HEK293 (cell line): ENCODE results near the gene MYRIP.

Source experiments
- CTCF ChIA-PET: fragments of 350-600 bp; formaldehyde crosslinking; extraction: SDS; loops from one replicate; lab custom pipeline; 2021; ENCODE audit warnings: antibody characterized with exemption; lab: Yijun Ruan, JAX
- POLR2A ChIA-PET: fragments of 300-600 bp; formaldehyde crosslinking; extraction: SDS; loops from one replicate; lab custom pipeline; 2020; ENCODE audit warnings: antibody characterized with exemption, inconsistent platforms; lab: Yijun Ruan, JAX
- H3K27ac ChIP-seq: fragments of 200-500 bp; sonication (Bioruptor generic); 2 replicates; pipeline ENCODE4 v1.5.1; 2014; ENCODE audit warnings: low read depth, low read length, control low read depth, inconsistent platforms; ENCODE audit errors: extremely low read depth
- H3K36me3 ChIP-seq, 2 experiments: fragments of 200-500 bp in 1 of 2; sonication (Bioruptor generic) in 1 of 2; 1 replicate in 1 of 2; 2 replicates in 1 of 2; pipeline ENCODE4 v1.5.1; 2014 to 2017; ENCODE audit warnings: inconsistent platforms in 2 of 2, low read length in 2 of 2; ENCODE audit not compliant: control insufficient read depth in 2 of 2, insufficient read depth in 1 of 2
- H3K4me1 ChIP-seq: fragments of 200-500 bp; sonication (Bioruptor generic); 2 replicates; pipeline ENCODE4 v1.5.1; 2014; ENCODE audit warnings: mild to moderate bottlenecking, low read length, inconsistent platforms; ENCODE audit not compliant: control insufficient read depth, insufficient read depth
- H3K4me3 ChIP-seq: 2 replicates; pipeline ENCODE4 v1.5.1; 2011; ENCODE audit warnings: low read depth, mild to moderate bottlenecking, control low read depth, low read length, moderate library complexity
- H3K9me3 ChIP-seq: fragments of 200-500 bp; sonication (Bioruptor generic); 2 replicates; pipeline ENCODE4 v1.5.1; 2014; ENCODE audit warnings: low read depth, low read length, inconsistent platforms; ENCODE audit not compliant: control insufficient read depth, insufficient read depth
- BCL11A ChIP-seq: fragments of 450-650 bp; formaldehyde crosslinking; IDR thresholded peaks from 2 replicates; pipeline ENCODE4 v1.5.1; 2016; ENCODE audit warnings: low read depth, missing biosample characterization, missing genetic modification characterization
- BCL11B ChIP-seq: fragments of 450-650 bp; formaldehyde crosslinking; IDR thresholded peaks from 2 replicates; pipeline ENCODE4 v1.5.1; 2016; ENCODE audit warnings: low read depth, missing biosample characterization, missing genetic modification characterization
- GLIS2 ChIP-seq: fragments of 450-650 bp; formaldehyde crosslinking; IDR thresholded peaks from 2 replicates; pipeline ENCODE4 v1.5.1; 2016; ENCODE audit warnings: missing biosample characterization, missing genetic modification characterization
- HIC1 ChIP-seq: fragments of 450-650 bp; formaldehyde crosslinking; IDR thresholded peaks from 2 replicates; pipeline ENCODE4 v1.5.1; 2016; ENCODE audit warnings: missing biosample characterization, missing genetic modification characterization
- KLF17 ChIP-seq: fragments of 450-650 bp; formaldehyde crosslinking; IDR thresholded peaks from 2 replicates; pipeline ENCODE4 v1.5.1; 2016; ENCODE audit warnings: missing biosample characterization, missing genetic modification characterization
- KLF9 ChIP-seq: fragments of 450-650 bp; formaldehyde crosslinking; IDR thresholded peaks from 2 replicates; pipeline ENCODE4 v1.5.1; 2016; ENCODE audit warnings: missing biosample characterization, missing genetic modification characterization, low read depth
- OVOL3 ChIP-seq: fragments of 450-650 bp; formaldehyde crosslinking; IDR thresholded peaks from 2 replicates; pipeline ENCODE4 v1.5.1; 2016; ENCODE audit warnings: missing biosample characterization, missing genetic modification characterization
- PBX3 ChIP-seq: sonication (generic); formaldehyde crosslinking; IDR thresholded peaks from 2 replicates; pipeline ENCODE4 v1.8.1; 2022; ENCODE audit warnings: mild to moderate bottlenecking, moderate library complexity, missing genetic modification reagents
- SALL2 ChIP-seq: fragments of 450-650 bp; formaldehyde crosslinking; IDR thresholded peaks from 2 replicates; pipeline ENCODE4 v1.5.0; 2017; ENCODE audit warnings: missing biosample characterization, mild to moderate bottlenecking, missing genetic modification characterization, borderline replicate concordance
- SETDB1 ChIP-seq: IDR thresholded peaks from one replicate; pipeline ENCODE4 v1.6.1; 2017; ENCODE audit warnings: mild to moderate bottlenecking, low read length, moderate library complexity, mixed read lengths; ENCODE audit not compliant: insufficient read length
- SP7 ChIP-seq: fragments of 450-650 bp; formaldehyde crosslinking; IDR thresholded peaks from 2 replicates; pipeline ENCODE4 v1.5.1; 2016; ENCODE audit warnings: missing biosample characterization, missing genetic modification characterization
- ZBTB48 ChIP-seq: fragments of 450-650 bp; formaldehyde crosslinking; IDR thresholded peaks from 2 replicates; pipeline ENCODE4 v1.5.1; 2016; ENCODE audit warnings: missing biosample characterization, missing genetic modification characterization
- ZBTB6 ChIP-seq: fragments of 450-650 bp; formaldehyde crosslinking; IDR thresholded peaks from 2 replicates; pipeline ENCODE4 v1.5.1; 2017; ENCODE audit warnings: missing biosample characterization, missing genetic modification characterization
- ZFP3 ChIP-seq: fragments of 450-650 bp; formaldehyde crosslinking; IDR thresholded peaks from 2 replicates; pipeline ENCODE4 v1.5.1; 2016; ENCODE audit warnings: low read depth, missing biosample characterization, missing genetic modification characterization
- ZIC2 ChIP-seq: fragments of 450-650 bp; formaldehyde crosslinking; IDR thresholded peaks from 2 replicates; pipeline ENCODE4 v1.5.1; 2016; ENCODE audit warnings: missing biosample characterization, missing genetic modification characterization
- ZNF10 ChIP-seq: fragments of 450-650 bp; formaldehyde crosslinking; IDR thresholded peaks from 2 replicates; pipeline ENCODE4 v1.5.1; 2017; ENCODE audit warnings: missing biosample characterization, missing genetic modification characterization
- ZNF138 ChIP-seq: fragments of 450-650 bp; formaldehyde crosslinking; IDR thresholded peaks from 2 replicates; pipeline ENCODE4 v1.5.1; 2016; ENCODE audit warnings: missing biosample characterization, missing genetic modification characterization, borderline replicate concordance
- ZNF140 ChIP-seq: fragments of 450-650 bp; formaldehyde crosslinking; IDR thresholded peaks from 2 replicates; pipeline ENCODE4 v1.5.1; 2016; ENCODE audit warnings: missing biosample characterization, missing genetic modification characterization
- ZNF18 ChIP-seq: fragments of 450-650 bp; formaldehyde crosslinking; IDR thresholded peaks from 2 replicates; pipeline ENCODE4 v1.5.1; 2016; ENCODE audit warnings: missing biosample characterization, missing genetic modification characterization
- ZNF214 ChIP-seq: fragments of 450-650 bp; formaldehyde crosslinking; IDR thresholded peaks from 2 replicates; pipeline ENCODE4 v1.5.1; 2017; ENCODE audit warnings: missing biosample characterization, mild to moderate bottlenecking, missing genetic modification characterization, borderline replicate concordance
- ZNF302 ChIP-seq: fragments of 450-650 bp; formaldehyde crosslinking; IDR thresholded peaks from 2 replicates; pipeline ENCODE4 v1.5.1; 2016; ENCODE audit warnings: missing biosample characterization, missing genetic modification characterization, low read depth
- ZNF530 ChIP-seq: fragments of 450-650 bp; formaldehyde crosslinking; IDR thresholded peaks from 2 replicates; pipeline ENCODE4 v1.5.1; 2016; ENCODE audit warnings: low read depth, missing biosample characterization, missing genetic modification characterization
- ZNF544 ChIP-seq: fragments of 450-650 bp; formaldehyde crosslinking; IDR thresholded peaks from 2 replicates; pipeline ENCODE4 v1.5.0; 2017; ENCODE audit warnings: missing biosample characterization, missing genetic modification characterization
- ZNF548 ChIP-seq: fragments of 450-650 bp; formaldehyde crosslinking; IDR thresholded peaks from 2 replicates; pipeline ENCODE4 v1.5.1; 2016; ENCODE audit warnings: missing biosample characterization, missing genetic modification characterization
- ZNF621 ChIP-seq: fragments of 450-650 bp; formaldehyde crosslinking; IDR thresholded peaks from 2 replicates; pipeline ENCODE4 v1.5.1; 2017; ENCODE audit warnings: missing biosample characterization, missing genetic modification characterization
- ZNF639 ChIP-seq: fragments of 450-650 bp; formaldehyde crosslinking; IDR thresholded peaks from 2 replicates; pipeline ENCODE4 v1.5.1; 2016; ENCODE audit warnings: missing biosample characterization, missing genetic modification characterization
- ZNF670 ChIP-seq: fragments of 450-650 bp; formaldehyde crosslinking; IDR thresholded peaks from 2 replicates; pipeline ENCODE4 v1.5.1; 2016; ENCODE audit warnings: missing biosample characterization, missing genetic modification characterization, low read depth
- ZNF677 ChIP-seq: fragments of 450-650 bp; IDR thresholded peaks from 2 replicates; pipeline ENCODE4 v1.5.0; 2018; ENCODE audit warnings: missing biosample characterization, mild to moderate bottlenecking, missing genetic modification characterization, moderate library complexity
- ZNF792 ChIP-seq: fragments of 450-650 bp; formaldehyde crosslinking; IDR thresholded peaks from 2 replicates; pipeline ENCODE4 v1.5.1; 2016; ENCODE audit warnings: missing biosample characterization, missing genetic modification characterization
- ZSCAN16 ChIP-seq: fragments of 450-650 bp; formaldehyde crosslinking; IDR thresholded peaks from 2 replicates; pipeline ENCODE4 v1.5.1; 2016; ENCODE audit warnings: missing biosample characterization, missing genetic modification characterization

The MYRIP gene

GRCh38 chr3:40045051-40045450 lies 235.6 kb downstream of the MYRIP start:
- H3K9me3 ChIP-seq: no peaks in the 10 kb centered on the region
- TF ChIP-seq ZNF18 (tag by site-specific recombination): no peak
- TF ChIP-seq HIC1 (tag by site-specific recombination): no peak
- no peak for TF ChIP-seq KLF9 (tag by site-specific recombination)
- no peak for TF ChIP-seq ZNF138 (tag by site-specific recombination)
- TF ChIP-seq SP7 (tag by site-specific recombination): no peak
- no peak for TF ChIP-seq ZNF639 (tag by site-specific recombination)
- TF ChIP-seq ZNF302 (tag by site-specific recombination): no peak
- no peak for TF ChIP-seq ZSCAN16
- TF ChIP-seq ZFP3 (tag by site-specific recombination): no peak
- TF ChIP-seq ZNF621 (tag by site-specific recombination): no peak
- no peak for TF ChIP-seq ZNF792 (tag by site-specific recombination)
- TF ChIP-seq ZNF544 (tag by site-specific recombination): no peak
- TF ChIP-seq SETDB1: no peak
- TF ChIP-seq ZNF548 (tag by site-specific recombination): no peak
- no peak for TF ChIP-seq ZNF677 (tag by site-specific recombination)
- no peak for TF ChIP-seq ZBTB48
- no peak for TF ChIP-seq GLIS2 (tag by site-specific recombination)
- TF ChIP-seq OVOL3: no peak
- TF ChIP-seq ZIC2 (tag by site-specific recombination): no peak
- TF ChIP-seq, all 188 proteins: peak for 0
- H3K36me3 ChIP-seq: no peaks in the 10 kb centered on the region
- H3K4me3 ChIP-seq: no peak overlapping the region
- CTCF ChIA-PET: interaction anchor here (0.6 kb wide), 1 partner anchor 231 kb away, joined by 4 read pairs; no protein-coding TSS in a partner anchor
- H3K4me1 ChIP-seq: no peaks in the 10 kb centered on the region
- POLR2A ChIA-PET: no interaction called here
- no peak overlapping the region for H3K27ac ChIP-seq

GRCh38 chr3:40046149-40046548 lies 236.7 kb downstream of the MYRIP start:
- H3K27ac ChIP-seq: no peak overlapping the region
- no peaks in the 10 kb centered on the region for H3K4me1 ChIP-seq
- ChIA-PET POLR2A (no interaction called here), CTCF (no interaction called here)
- no peaks in the 10 kb centered on the region for H3K9me3 ChIP-seq
- no peaks in the 10 kb centered on the region for H3K36me3 ChIP-seq
- no peak overlapping the region for H3K4me3 ChIP-seq
- TF ChIP-seq ZNF140 (tag by site-specific recombination): no peak
- TF ChIP-seq ZNF10 (tag by site-specific recombination): no peak
- no peak for TF ChIP-seq ZNF670 (tag by site-specific recombination)
- TF ChIP-seq BCL11A (tag by site-specific recombination): no peak
- TF ChIP-seq ZNF530: no peak
- TF ChIP-seq ZNF214 (tag by site-specific recombination): no peak
- TF ChIP-seq BCL11B (tag by site-specific recombination): no peak
- TF ChIP-seq SALL2: no peak
- no peak for TF ChIP-seq PBX3 (CRISPR knock-in tag)
- no peak for TF ChIP-seq ZBTB6 (tag by site-specific recombination)
- no peak for TF ChIP-seq KLF17 (tag by site-specific recombination)
